ENCODE data around the gene LMNB1. TPM values are rescaled to one million over a fixed set of nuclear protein-coding genes. Genes with fewer than 3 reads are reported as not detected.
"Not testable (repeated sequence)": the region's sequence is repeated elsewhere in the genome, so short reads cannot be mapped to it uniquely, and the experiment has no call there.

LMNB1 gene
- 290 and 293 TPM in 2 replicates for total RNA-seq

- intact Hi-C loops (cut with micrococcal nuclease): loop anchor here (1.0 to 10.0 kb wide), 5 partner anchors 14 to 1306 kb away; partner anchors contain the start of genes GRAMD2B, MARCHF3 and SLC12A2
Measured at GRCh38 chr5:126776499-126777256, at the start of gene LMNB1. Gene LMNB1 (plus strand): TSS chr5:126777136. CDS start chr5:126777509, 373 bp downstream.

GRCh38 chr5:126732716-126733115, 44.2 kb upstream of the LMNB1 start:
- intact Hi-C loops (cut with micrococcal nuclease): no loop called here

- intact Hi-C loops (cut with micrococcal nuclease): not testable (repeated sequence)
Measured at GRCh38 chr5:126734573-126734972, 42.4 kb upstream of the LMNB1 start.

- intact Hi-C loops (cut with micrococcal nuclease): no loop called here
Measured at GRCh38 chr5:126736141-126736540, 40.8 kb upstream of the LMNB1 start.

GRCh38 chr5:126741361-126741760, 35.6 kb upstream of the LMNB1 start:
- intact Hi-C loops (cut with micrococcal nuclease): no loop called here

GRCh38 chr5:126742425-126742824, 34.5 kb upstream of the LMNB1 start:
- intact Hi-C loops (cut with micrococcal nuclease): no loop called here

- intact Hi-C loops (cut with micrococcal nuclease): no loop called here
Measured at GRCh38 chr5:126744836-126745235, 32.1 kb upstream of the LMNB1 start.

GRCh38 chr5:126745259-126745992, 31.5 kb upstream of the LMNB1 start:
- intact Hi-C loops (cut with micrococcal nuclease): no loop called here

GRCh38 chr5:126746290-126746689, 30.6 kb upstream of the LMNB1 start:
- intact Hi-C loops (cut with micrococcal nuclease): no loop called here

GRCh38 chr5:126752081-126752785, 24.7 kb upstream of the LMNB1 start:
- intact Hi-C loops (cut with micrococcal nuclease): no loop called here

- intact Hi-C loops (cut with micrococcal nuclease): no loop called here
Measured at GRCh38 chr5:126753227-126753626, 23.7 kb upstream of the LMNB1 start.

- intact Hi-C loops (cut with micrococcal nuclease): no loop called here
Measured at GRCh38 chr5:126754609-126755008, 22.3 kb upstream of the LMNB1 start.

GRCh38 chr5:126755593-126755992, 21.3 kb upstream of the LMNB1 start:
- intact Hi-C loops (cut with micrococcal nuclease): no loop called here

- intact Hi-C loops (cut with micrococcal nuclease): loop anchor here (1.0 kb wide), 2 partner anchors 10 to 20 kb away; no protein-coding TSS in a partner anchor
Measured at GRCh38 chr5:126757713-126758357, 19.1 kb upstream of the LMNB1 start.

GRCh38 chr5:126763371-126763770, 13.6 kb upstream of the LMNB1 start:
- intact Hi-C loops (cut with micrococcal nuclease): no loop called here

GRCh38 chr5:126769703-126770102, 7.2 kb upstream of the LMNB1 start:
- intact Hi-C loops (cut with micrococcal nuclease): loop anchor here (10.0 kb wide), 1 partner anchor 345 kb away; the partner anchor contains the start of gene GRAMD2B

- intact Hi-C loops (cut with micrococcal nuclease): loop anchor here (10.0 kb wide), 1 partner anchor 349 kb away; the partner anchor contains the start of gene GRAMD2B
Measured at GRCh38 chr5:126773536-126773935, 3.4 kb upstream of the LMNB1 start.

GRCh38 chr5:126774595-126774994, 2.3 kb upstream of the LMNB1 start:
- intact Hi-C loops (cut with micrococcal nuclease): loop anchor here (10.0 kb wide), 1 partner anchor 350 kb away; the partner anchor contains the start of gene GRAMD2B

GRCh38 chr5:126777257-126777974, 480 bp downstream of the LMNB1 start:
- intact Hi-C loops (cut with micrococcal nuclease): loop anchor here (1.0 to 10.0 kb wide), 4 partner anchors 253 to 1305 kb away; partner anchors contain the start of genes GRAMD2B, MARCHF3 and SLC12A2
